T47D (cell line): ENCODE measurements around the gene KDM3A.

Experiments
- DNase-seq, 2 experiments: peaks; one replicate each; pipeline versions ENCODE4 v3.0.0 to v3.0.0-alpha.2; 2011 to 2012; ENCODE audit warnings: low read depth in 1 of 2, low spot score in 1 of 2
- JUND ChIP-seq: IDR thresholded peaks from 2 replicates; pipeline ENCODE4 v1.6.1; 2012; ENCODE audit warnings: low read depth
- in situ Hi-C: cut with HindIII; loops from 2 replicates; pipeline ENCODE4 v1.10.0; 2016; ENCODE audit warnings: low sequenced_read_pairs, low pct_unique_long_range_greater_than_20kb

The KDM3A gene

GRCh38 chr2:86466306-86466705, 25.1 kb downstream of the KDM3A start:
- TF ChIP-seq JUND, result no peak
- in situ Hi-C loops, result no loop called here
- peak; percentile 23 to 43 for DNase-seq

- in situ Hi-C loops, result no loop called here
- no peak for TF ChIP-seq JUND
- DNase-seq, result no peak
These were observed 27.2 kb downstream of the KDM3A start for GRCh38 chr2:86468162-86469033.

- no peak for DNase-seq
- in situ Hi-C loops, result no loop called here
- TF ChIP-seq JUND, result no peak
These were observed 29.7 kb downstream of the KDM3A start for GRCh38 chr2:86470890-86471289.

- no peak for TF ChIP-seq JUND
- in situ Hi-C loops, result no loop called here
- no peak for DNase-seq
These were observed 30.5 kb downstream of the KDM3A start for GRCh38 chr2:86471637-86472036.

GRCh38 chr2:86476092-86476491, 34.9 kb downstream of the KDM3A start:
- in situ Hi-C loops, result no loop called here
- TF ChIP-seq JUND, result no peak
- no peak for DNase-seq

DNA sequence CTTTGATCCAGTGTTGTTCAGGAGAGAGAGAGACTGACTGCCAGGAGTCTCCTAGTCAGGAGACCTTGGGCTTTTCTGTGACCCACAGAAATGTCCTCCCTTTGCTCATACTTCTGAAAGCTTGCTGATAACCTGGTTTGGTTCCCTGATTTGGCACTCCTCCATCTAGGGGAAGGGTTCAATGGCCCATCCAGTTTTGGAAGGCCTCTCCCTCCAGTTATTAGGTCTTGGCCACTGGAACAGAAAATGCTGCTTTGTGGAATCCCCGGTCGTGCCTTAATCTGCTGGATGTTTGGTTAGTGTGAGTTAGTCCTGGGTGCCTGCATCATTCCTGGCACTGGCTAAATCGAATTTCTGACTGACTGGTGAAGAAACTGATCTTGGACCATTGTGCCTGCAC, 35.7 kb downstream of the KDM3A start:
- in situ Hi-C loops, result no loop called here
- no peak for DNase-seq
- TF ChIP-seq JUND, result no peak

GRCh38 chr2:86477349-86477748, 36.2 kb downstream of the KDM3A start:
- no peak for TF ChIP-seq JUND
- in situ Hi-C loops, result no loop called here
- no peak for DNase-seq

DNA sequence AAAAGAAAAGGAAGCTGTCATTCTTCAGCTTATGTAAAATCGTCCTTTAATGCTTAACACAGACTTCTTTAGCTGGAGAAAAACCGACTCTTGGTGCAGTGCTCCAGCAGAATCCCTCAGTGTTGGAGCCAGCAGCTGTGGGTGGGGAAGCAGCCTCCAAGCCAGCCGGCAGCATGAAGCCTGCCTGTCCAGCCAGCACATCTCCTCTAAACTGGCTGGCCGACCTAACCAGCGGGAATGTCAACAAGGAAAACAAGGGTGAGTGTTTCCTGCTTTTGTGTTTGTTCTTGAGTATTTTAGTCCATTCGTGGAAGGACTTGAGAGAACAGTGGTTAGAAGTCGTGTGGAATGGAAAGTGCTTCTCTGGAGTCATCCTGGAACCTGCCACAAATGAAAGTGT, 38.9 kb downstream of the KDM3A start:
- peak; percentile 19 to 68 for DNase-seq
- in situ Hi-C loops, result no loop called here
- TF ChIP-seq JUND, result no peak

- no peak for TF ChIP-seq JUND
- no peak for DNase-seq
- in situ Hi-C loops, result no loop called here
These were observed 40.9 kb downstream of the KDM3A start for GRCh38 chr2:86482034-86482433.

DNA sequence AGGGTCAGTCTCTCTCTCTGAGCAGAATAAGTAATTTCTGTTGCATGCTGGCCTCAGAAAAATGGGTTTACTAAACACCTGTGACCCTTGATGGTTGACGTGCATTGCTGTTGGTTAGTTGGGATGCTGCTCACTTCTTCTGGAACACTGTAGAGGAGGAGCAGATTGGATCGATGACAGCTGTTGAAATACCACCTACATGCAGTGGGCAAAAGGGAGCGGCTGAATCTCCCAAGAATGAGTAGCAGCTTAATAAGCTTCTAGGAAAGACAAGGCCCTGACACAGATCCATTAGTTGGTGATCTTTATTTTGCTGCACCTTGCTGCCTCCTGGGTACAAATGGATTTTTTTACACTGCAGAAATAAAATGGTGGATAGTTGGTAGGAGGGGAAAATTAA, 43.2 kb downstream of the KDM3A start:
- TF ChIP-seq JUND, result no peak
- no peak for DNase-seq

GRCh38 chr2:86485103-86485502, 43.9 kb downstream of the KDM3A start:
- no peak for TF ChIP-seq JUND
- in situ Hi-C loops, result no loop called here
- no peak for DNase-seq

More for the DNA sequence above, 43.2 kb downstream of the KDM3A start:
- in situ Hi-C loops, result no loop called here

DNA sequence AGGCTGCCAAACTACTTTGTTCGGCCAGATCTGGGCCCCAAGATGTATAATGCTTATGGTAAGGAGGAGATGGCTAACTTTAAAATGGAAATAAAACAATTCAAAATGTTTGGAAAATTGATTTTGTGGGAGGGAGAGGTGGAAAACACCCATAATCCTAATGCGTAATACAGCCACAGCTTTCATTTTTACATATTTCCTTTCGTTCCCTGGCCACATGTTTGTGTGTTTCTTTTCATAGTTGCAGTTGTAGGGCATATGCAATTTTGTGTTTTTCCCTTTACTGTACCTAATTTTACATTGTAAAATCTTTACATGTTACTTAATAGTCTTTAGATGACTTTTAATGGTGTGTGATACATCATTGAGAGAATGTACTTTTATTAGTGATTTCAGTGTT, 44.6 kb downstream of the KDM3A start:
- in situ Hi-C loops, result no loop called here
- no peak for TF ChIP-seq JUND
- no peak for DNase-seq

DNA sequence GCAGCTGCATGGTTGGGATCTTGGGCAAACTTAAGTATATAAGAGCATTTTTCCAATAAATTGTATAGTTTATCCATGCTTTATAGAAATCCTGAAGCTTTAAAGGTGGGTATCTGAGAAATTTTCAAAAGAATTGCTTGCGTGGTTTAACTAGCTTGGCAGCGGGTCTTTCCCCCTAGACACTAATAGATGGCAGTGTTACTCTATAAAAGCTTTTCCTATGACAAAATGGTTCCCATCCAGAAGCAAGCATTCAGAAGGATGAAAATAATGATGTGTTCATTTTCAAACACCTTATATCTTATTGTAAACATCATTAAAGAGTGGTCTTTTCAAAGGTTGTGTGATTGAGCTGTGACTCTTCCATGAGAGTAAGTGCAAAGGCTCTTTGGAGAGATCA, 45.9 kb downstream of the KDM3A start:
- in situ Hi-C loops, result no loop called here
- no peak for DNase-seq
- no peak for TF ChIP-seq JUND
